ENCODE measurements around the gene KCNH2.

Gene KCNH2

DNA sequence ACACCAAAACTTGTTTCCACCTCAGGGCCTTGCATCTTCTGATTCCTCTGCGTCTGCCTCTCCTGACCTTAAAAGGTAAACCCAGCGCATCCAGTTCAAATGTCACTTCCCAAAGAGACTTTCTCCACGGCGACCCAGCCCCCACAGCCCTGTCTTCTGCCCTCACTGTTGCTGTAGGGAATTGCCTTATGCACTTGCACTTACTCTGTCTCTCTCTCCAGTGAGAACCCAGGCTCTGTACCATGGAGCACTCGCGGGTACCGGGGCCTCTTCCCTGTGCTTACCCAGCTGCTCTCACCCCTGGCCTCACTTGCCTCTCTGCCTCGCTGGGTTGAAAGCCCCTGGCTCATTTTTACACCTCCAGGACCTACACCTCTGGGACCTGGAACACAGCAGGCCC is 77.4 kb downstream of the KCNH2 start:
- DNase-seq, result no peak

DNA sequence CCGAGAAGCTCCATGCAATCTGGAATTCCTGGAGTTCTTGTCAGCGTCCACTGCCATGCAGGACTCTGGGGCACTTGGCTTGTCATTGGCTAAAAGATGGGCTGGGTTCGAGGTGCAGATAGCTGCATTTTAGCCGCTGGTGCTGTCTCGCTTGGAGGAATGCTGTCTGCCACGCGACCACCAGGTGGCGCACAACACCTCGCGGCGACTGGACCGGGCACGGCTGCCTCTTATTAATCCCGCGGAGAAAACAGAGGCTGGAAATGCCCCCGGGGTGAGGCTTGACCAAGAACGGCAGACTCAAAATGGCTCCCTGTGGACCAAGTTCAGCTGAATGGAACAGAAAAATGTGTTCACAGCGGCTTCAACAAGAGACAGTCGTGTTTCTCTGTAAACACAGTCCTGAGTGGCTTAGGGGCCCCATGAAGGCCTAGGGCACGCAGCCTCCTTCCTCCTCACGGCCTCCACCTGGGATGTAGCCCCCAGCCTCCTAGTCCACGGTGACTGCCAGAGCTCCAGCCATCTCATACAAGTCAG is 79.6 kb downstream of the KCNH2 start:
- peak; percentile 79 for DNase-seq

DNA sequence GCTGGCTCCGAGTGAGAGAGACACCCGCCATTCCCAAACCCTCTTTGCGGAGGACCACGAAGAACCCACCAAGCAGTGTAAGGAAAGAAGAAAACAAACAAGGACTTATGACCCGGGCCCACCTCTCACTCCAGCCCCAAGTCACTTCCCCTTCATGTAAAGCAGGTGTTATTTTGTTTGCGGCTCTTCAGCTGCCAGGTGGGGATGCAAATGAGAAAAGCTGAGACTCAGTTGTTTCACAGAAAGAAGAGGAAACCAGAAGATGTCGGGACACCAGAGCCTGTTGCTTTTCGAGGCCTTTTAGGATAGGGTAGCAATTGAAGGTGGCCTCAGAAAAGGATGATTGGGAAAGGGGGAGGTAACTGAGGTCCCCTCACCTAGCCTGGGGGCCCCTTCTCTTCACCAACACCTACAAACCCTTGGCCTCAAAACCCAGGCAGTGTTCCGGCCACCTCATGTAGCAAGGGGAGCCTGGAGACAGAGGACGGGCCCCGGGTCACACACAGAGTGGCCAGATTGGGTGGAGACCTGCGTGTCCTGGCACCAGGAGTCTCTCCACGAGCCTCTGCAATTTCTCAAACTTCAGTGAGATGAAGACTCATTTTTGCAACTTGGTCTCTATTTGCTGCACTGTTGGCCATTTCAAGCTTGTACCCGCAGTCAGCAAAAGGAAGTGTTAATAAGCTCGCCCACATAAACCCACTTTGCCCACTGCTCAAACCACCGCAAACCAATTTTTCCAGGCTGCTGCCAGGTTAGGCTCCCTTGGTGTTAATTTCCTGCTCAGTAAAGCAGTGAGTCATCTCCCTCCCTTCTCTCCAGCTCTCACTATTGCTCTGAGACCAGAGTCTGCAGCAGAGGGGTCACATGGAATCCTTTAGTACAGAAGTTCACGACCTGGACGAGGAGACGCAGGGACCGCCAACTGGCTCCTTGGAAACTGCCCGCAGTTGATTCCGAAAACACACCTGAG is 80.3 kb downstream of the KCNH2 start:
- no peak for DNase-seq

DNA sequence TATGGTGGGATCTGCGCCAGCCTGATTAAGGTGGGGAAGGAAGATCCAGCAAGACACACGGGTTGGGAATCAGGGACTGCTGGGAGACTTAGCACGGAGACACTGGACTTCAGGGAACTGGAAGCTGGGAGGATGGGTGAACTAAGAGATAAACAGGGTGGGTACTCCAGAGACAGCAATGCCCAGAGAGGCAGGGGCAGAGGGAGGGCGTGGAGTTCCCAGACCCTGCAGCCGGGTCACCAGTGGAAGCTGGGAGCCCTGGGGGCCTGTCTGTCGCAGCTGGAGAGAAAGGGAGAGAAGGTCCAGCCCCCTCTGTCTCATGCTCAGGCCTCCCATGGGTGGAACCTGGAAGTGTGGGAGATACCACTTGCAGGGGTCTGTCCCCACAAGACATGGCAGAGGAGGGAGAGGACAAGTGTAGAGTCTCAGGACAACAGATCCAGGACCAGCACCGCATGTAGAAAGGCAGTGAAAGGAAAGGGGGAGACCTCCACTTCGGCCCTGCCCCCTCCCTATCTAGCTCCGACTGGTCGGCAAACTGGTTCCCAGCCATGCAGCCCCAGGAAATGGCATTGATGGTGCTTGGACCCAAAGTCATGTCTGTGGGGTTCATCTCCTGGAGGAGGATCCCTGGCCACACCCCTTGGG is 81.4 kb downstream of the KCNH2 start:
- no peak for DNase-seq

DNA sequence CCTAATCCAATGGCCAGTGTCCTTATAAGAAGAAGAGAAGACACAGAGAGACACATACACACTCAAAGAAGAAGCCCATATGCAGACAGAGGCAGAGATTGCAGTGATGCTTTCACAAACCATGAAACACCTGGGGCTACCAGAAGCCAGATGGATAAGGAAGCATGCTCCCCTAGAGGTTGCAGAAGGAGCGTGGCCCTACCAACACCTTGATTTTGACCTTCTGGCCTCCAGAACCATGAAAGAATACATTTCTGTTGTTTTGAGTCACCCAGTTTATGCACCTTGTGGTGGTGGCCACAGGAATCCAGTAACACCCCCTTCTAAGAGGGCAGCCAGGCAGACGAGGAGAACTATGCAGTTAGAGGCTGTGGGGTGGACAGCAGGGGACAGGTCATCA is 82.3 kb downstream of the KCNH2 start:
- DNase-seq, result no peak

All from activated naive CD4-positive, alpha-beta T cell treated with anti-CD3 and anti-CD28 coated beads, Interleukin-2, amount 50 U/mL, for 16 hours (primary cell).